Measurements from ENCODE around the gene ELOVL6. TPM values are rescaled to one million over a fixed set of nuclear protein-coding genes. Genes with fewer than 3 reads are reported as not detected.

The ELOVL6 gene
- total RNA-seq, 2 donors from 2014 or later = 1.3 to 1.6 TPM

GRCh38 chr4:110075891-110076290, 122.5 kb downstream of the ELOVL6 start:
- no peaks in the 10 kb centered on the region for H3K4me1 ChIP-seq (replicated peaks)
- TF ChIP-seq POLR2AphosphoS5 (IDR thresholded peaks at IDR 0.05) (no peak), CTCF (IDR thresholded peaks at IDR 0.05) (no peak), POLR2A (IDR thresholded peaks at IDR 0.05) (no peak)

GRCh38 chr4:110075083-110075738, 123.2 kb downstream of the ELOVL6 start:
- no peaks in the 10 kb centered on the region for H3K27me3 ChIP-seq (replicated peaks; ENCODE audit: insufficient read depth)
- intact Hi-C loops (cut with DNase I) = no loop called here
- no peaks in the 10 kb centered on the region for H3K4me1 ChIP-seq (replicated peaks)
- no peak overlapping the region for H3K27ac ChIP-seq
- DNase-seq (ENCODE audit: low spot score) = no peak
- no peaks in the 10 kb centered on the region for H3K36me3 ChIP-seq
- no peaks in the 10 kb centered on the region for H3K9me3 ChIP-seq
- no peak for TF ChIP-seq CTCF (IDR thresholded peaks at IDR 0.05)
- no peak for TF ChIP-seq POLR2A (IDR thresholded peaks at IDR 0.05)
- no peak for TF ChIP-seq POLR2AphosphoS5 (IDR thresholded peaks at IDR 0.05)
- no peak overlapping the region for H3K4me3 ChIP-seq

More at GRCh38 chr4:110075891-110076290, 122.5 kb downstream of the ELOVL6 start:
- no peaks in the 10 kb centered on the region for H3K9me3 ChIP-seq
- no peaks in the 10 kb centered on the region for H3K27me3 ChIP-seq (replicated peaks; ENCODE audit: insufficient read depth)
- 91% methylated on average over 1 of the region's 1 CpG for WGBS
- no peak overlapping the region for H3K4me3 ChIP-seq
- intact Hi-C loops (cut with DNase I) = no loop called here
- H3K27ac ChIP-seq = no peak overlapping the region
- DNase-seq (ENCODE audit: low spot score) = no peak
- H3K36me3 ChIP-seq = no peaks in the 10 kb centered on the region

GRCh38 chr4:110074570-110074969, 123.8 kb downstream of the ELOVL6 start:
- Histone ChIP-seq H3K4me3 (no peak overlapping the region), H3K36me3 (no peaks in the 10 kb centered on the region), H3K27ac (no peak overlapping the region), H3K9me3 (no peaks in the 10 kb centered on the region), H3K4me1 (replicated peaks) (no peaks in the 10 kb centered on the region), H3K27me3 (replicated peaks; ENCODE audit: insufficient read depth) (no peaks in the 10 kb centered on the region)
- no peak for DNase-seq (ENCODE audit: low spot score)
- intact Hi-C loops (cut with DNase I) = no loop called here
- WGBS = 77% methylated on average over 4 of the region's 4 CpGs
- TF ChIP-seq CTCF (IDR thresholded peaks at IDR 0.05) = no peak
- TF ChIP-seq POLR2A (IDR thresholded peaks at IDR 0.05) = no peak
- TF ChIP-seq POLR2AphosphoS5 (IDR thresholded peaks at IDR 0.05) = no peak

GRCh38 chr4:110073053-110073845, 125.2 kb downstream of the ELOVL6 start:
- H3K9me3 ChIP-seq = no peaks in the 10 kb centered on the region
- DNase-seq (ENCODE audit: low spot score) = no peak
- no peaks in the 10 kb centered on the region for H3K4me1 ChIP-seq (replicated peaks)
- no peak overlapping the region for H3K27ac ChIP-seq
- no peaks in the 10 kb centered on the region for H3K36me3 ChIP-seq
- no peak overlapping the region for H3K4me3 ChIP-seq
- intact Hi-C loops (cut with DNase I) = no loop called here
- WGBS = 63% methylated on average over 10 of the region's 10 CpGs
- H3K27me3 ChIP-seq (replicated peaks; ENCODE audit: insufficient read depth) = no peaks in the 10 kb centered on the region
- TF ChIP-seq CTCF (IDR thresholded peaks at IDR 0.05) (no peak), POLR2A (IDR thresholded peaks at IDR 0.05) (no peak), POLR2AphosphoS5 (IDR thresholded peaks at IDR 0.05) (no peak)

Data from prostate gland (tissue), 2 donors.